Osteoblast (primary cell): ENCODE data around the gene FBXW7. TPM values are rescaled to one million over a fixed set of nuclear protein-coding genes. Genes with fewer than 3 reads are reported as not detected.

Source experiments
- DNase-seq: peaks from one replicate; pipeline ENCODE4 v3.0.0; 2011; ENCODE audit warnings: low spot score, mixed read lengths; ENCODE audit not compliant: insufficient read length; ENCODE audit errors: missing footprints
- H2AFZ ChIP-seq: 2 replicates; pipeline ENCODE4 v1.6.0; 2011; ENCODE audit warnings: mild to moderate bottlenecking, low read length
- H3K27ac ChIP-seq: 2 replicates; pipeline ENCODE4 v1.5.1; 2011; ENCODE audit warnings: mild to moderate bottlenecking, low read depth, low read length, moderate library complexity
- H3K27me3 ChIP-seq: 2 replicates; pipeline ENCODE4 v1.6.0; 2012; ENCODE audit warnings: mild to moderate bottlenecking, control low read depth, inconsistent platforms, low read length, moderate library complexity; ENCODE audit not compliant: insufficient read depth
- H3K36me3 ChIP-seq: 2 replicates; pipeline ENCODE4 v1.5.1; 2011; ENCODE audit warnings: mild to moderate bottlenecking, low read length, control low read depth, moderate library complexity; ENCODE audit not compliant: insufficient read depth
- H3K4me1 ChIP-seq: 2 replicates; pipeline ENCODE4 v1.5.1; 2011; ENCODE audit warnings: mild to moderate bottlenecking, low read length, control low read depth, moderate library complexity; ENCODE audit not compliant: insufficient read depth
- H3K4me2 ChIP-seq: 2 replicates; pipeline ENCODE4 v1.6.0; 2011; ENCODE audit warnings: mild to moderate bottlenecking, low read length; ENCODE audit not compliant: insufficient read depth
- H3K4me3 ChIP-seq: fragments of 200-600 bp; sonication (generic); 3 replicates; pipeline ENCODE4 v1.5.1; 2012; ENCODE audit warnings: mild to moderate bottlenecking, low read length, inconsistent platforms; ENCODE audit not compliant: insufficient read depth
- H3K79me2 ChIP-seq: 2 replicates; pipeline ENCODE4 v1.6.0; 2012; ENCODE audit warnings: mild to moderate bottlenecking, low read length, control low read depth, inconsistent platforms; ENCODE audit not compliant: insufficient read depth
- H3K9me3 ChIP-seq: 2 replicates; pipeline ENCODE4 v1.5.1; 2011; ENCODE audit warnings: low read depth, low read length, control low read depth
- H4K20me1 ChIP-seq: 2 replicates; pipeline ENCODE4 v1.6.0; 2012; ENCODE audit warnings: mild to moderate bottlenecking, low read length, control low read depth; ENCODE audit not compliant: insufficient read depth
- CTCF ChIP-seq: IDR thresholded peaks from 2 replicates; pipeline ENCODE4 v1.5.1; 2011; ENCODE audit warnings: mild to moderate bottlenecking, low read depth, low read length, moderate library complexity; ENCODE audit errors: extremely low read depth
- total RNA-seq: library from RNA; depleted of rRNA; stranded (reverse); fragments of >200 nt; gene quantifications from 2 replicates; pipeline ENCODE4 v1.2.3, GENCODE V29; 2012

The FBXW7 gene
- total RNA-seq, 1 donor: 74.9 TPM

GRCh38 chr4:152340818-152341217 is 195.1 kb downstream of the FBXW7 start:
- Histone ChIP-seq H3K4me1 (peaks cover 4% of the 10 kb centered on the region), H3K27ac (no peak overlapping the region), H3K36me3 (no peaks in the 10 kb centered on the region), H3K4me2 (no peak overlapping the region), H3K79me2 (no peaks in the 10 kb centered on the region), H3K27me3 (no peaks in the 10 kb centered on the region), H3K9me3 (no peaks in the 10 kb centered on the region), H4K20me1 (peaks cover 3% of the 10 kb centered on the region), H2AFZ (no peak overlapping the region), H3K4me3 (no peak overlapping the region)
- no peak for TF ChIP-seq CTCF
- no peak for DNase-seq

GRCh38 chr4:152339576-152339975 is 196.3 kb downstream of the FBXW7 start:
- Histone ChIP-seq H3K27me3 (no peaks in the 10 kb centered on the region), H3K4me1 (peaks cover 4% of the 10 kb centered on the region), H3K9me3 (no peaks in the 10 kb centered on the region), H3K36me3 (no peaks in the 10 kb centered on the region), H3K79me2 (no peaks in the 10 kb centered on the region), H4K20me1 (peaks cover 3% of the 10 kb centered on the region), H3K4me2 (no peak overlapping the region), H2AFZ (no peak overlapping the region), H3K4me3 (no peak overlapping the region), H3K27ac (no peak overlapping the region)
- no peak for DNase-seq
- TF ChIP-seq CTCF: no peak

GRCh38 chr4:152334931-152335330 is 201.0 kb downstream of the FBXW7 start:
- H3K27me3 ChIP-seq: no peaks in the 10 kb centered on the region
- no peak for TF ChIP-seq CTCF
- H2AFZ ChIP-seq: no peak overlapping the region
- no peaks in the 10 kb centered on the region for H3K79me2 ChIP-seq
- H3K4me1 ChIP-seq: no peaks in the 10 kb centered on the region
- H3K4me3 ChIP-seq: no peak overlapping the region
- H3K9me3 ChIP-seq: no peaks in the 10 kb centered on the region
- no peaks in the 10 kb centered on the region for H4K20me1 ChIP-seq
- peaks cover 7% of the 10 kb centered on the region for H3K36me3 ChIP-seq
- no peak overlapping the region for H3K4me2 ChIP-seq
- H3K27ac ChIP-seq: no peak overlapping the region
- DNase-seq: no peak

- DNase-seq: no peak
- Histone ChIP-seq H3K4me1 (no peaks in the 10 kb centered on the region), H3K9me3 (no peaks in the 10 kb centered on the region), H3K36me3 (peaks cover 11% of the 10 kb centered on the region), H3K79me2 (no peaks in the 10 kb centered on the region), H3K4me2 (no peak overlapping the region), H3K27me3 (no peaks in the 10 kb centered on the region), H4K20me1 (no peaks in the 10 kb centered on the region), H2AFZ (no peak overlapping the region), H3K27ac (no peak overlapping the region), H3K4me3 (no peak overlapping the region)
- no peak for TF ChIP-seq CTCF
Measured at GRCh38 chr4:152331042-152331441, 204.8 kb downstream of the FBXW7 start.
